Measurements from ENCODE around the gene MRGPRD. TPM values are rescaled to one million over a fixed set of nuclear protein-coding genes. Genes with fewer than 3 reads are reported as not detected.

Gene MRGPRD
- total RNA-seq, 1 experiment from 2014 or later: not detected

DNA sequence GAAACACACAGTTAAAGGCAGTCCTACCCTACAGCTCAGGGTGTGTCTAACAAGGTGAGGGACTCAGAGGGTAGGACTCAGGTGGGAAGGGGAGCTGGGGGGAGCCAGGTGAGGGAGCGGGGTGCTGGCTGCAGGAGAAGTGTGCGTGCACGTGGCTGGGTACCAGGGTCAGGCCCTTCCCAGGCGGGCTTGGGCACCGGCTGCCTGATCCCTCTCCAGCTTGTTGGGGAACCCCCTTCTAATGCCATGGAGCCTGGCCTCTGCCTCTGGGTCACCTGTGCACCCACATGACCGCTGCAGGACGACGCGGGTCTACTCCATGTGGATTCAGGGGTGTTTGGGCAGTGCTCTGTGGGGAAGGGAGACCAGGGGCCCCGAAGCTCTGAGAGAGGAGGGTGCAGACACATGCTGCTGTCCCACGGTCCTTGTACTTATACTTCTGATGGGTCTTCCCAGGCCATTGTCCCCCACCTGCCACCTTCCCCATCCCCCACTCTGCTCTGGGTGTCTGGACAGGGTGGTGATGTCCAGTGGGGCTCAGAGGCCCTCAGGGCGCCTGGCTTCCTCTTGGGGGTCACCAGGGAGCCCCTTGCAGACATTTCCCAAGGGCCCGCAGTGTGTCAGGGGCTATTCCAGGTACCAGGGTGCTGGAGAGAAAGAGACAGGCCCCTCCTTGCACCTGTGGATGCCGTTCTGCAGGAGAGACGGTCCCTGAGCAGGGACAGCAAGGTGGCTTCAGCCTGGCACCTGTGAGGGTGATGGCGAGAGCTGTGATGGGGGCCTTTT, 10.4 kb upstream of the MRGPRD start:
- DNase-seq (ENCODE audit: low spot score) (peak; percentile 5), ATAC-seq (no peak)
- H3K4me1 Mint-ChIP-seq: no peaks in the 10 kb centered on the region
- peaks cover 13% of the 10 kb centered on the region for H3K9me3 Mint-ChIP-seq
- ChIA-PET POLR2A (no interaction called here), CTCF (interaction anchor here (0.6 kb wide), 2 partner anchors 22 to 407 kb away, joined by 3 read pairs; partner anchors contain the start of gene MRGPRF)
- H3K27me3 Mint-ChIP-seq (ENCODE audit: low read depth): peaks cover 4% of the 10 kb centered on the region; the same call in 1 of the 2 replicates
- 0 out of 2 replicates have a peak, but pooled peaks cover 9% of the 10 kb centered on the region for H3K36me3 Mint-ChIP-seq
- H3K27ac Mint-ChIP-seq: no peak overlapping the region
- TF ChIP-seq GABPB1 (CRISPR knock-in tag; IDR thresholded peaks at IDR 0.05) (no peak), ZNF396 (CRISPR knock-in tag; IDR thresholded peaks at IDR 0.05; ENCODE audit: borderline replicate concordance) (no peak), ZNF317 (CRISPR knock-in tag; IDR thresholded peaks at IDR 0.05; ENCODE audit: borderline replicate concordance, low read depth) (no peak), FOXP1 (CRISPR knock-in tag; IDR thresholded peaks at IDR 0.05; ENCODE audit: borderline replicate concordance) (no peak), JAZF1 (CRISPR knock-in tag; IDR thresholded peaks at IDR 0.05) (no peak), ESRRA (CRISPR knock-in tag; IDR thresholded peaks at IDR 0.05; ENCODE audit: borderline replicate concordance) (no peak), MYBL2 (CRISPR knock-in tag; IDR thresholded peaks at IDR 0.05) (no peak), NR2C2 (CRISPR knock-in tag; IDR thresholded peaks at IDR 0.05) (no peak), USF1 (CRISPR knock-in tag; IDR thresholded peaks at IDR 0.05) (no peak), ATF1 (CRISPR knock-in tag; IDR thresholded peaks at IDR 0.05) (no peak), TCF7 (CRISPR knock-in tag; IDR thresholded peaks at IDR 0.05; ENCODE audit: low read depth) (no peak), TEAD4 (CRISPR knock-in tag; IDR thresholded peaks at IDR 0.05) (no peak)
- TF ChIP-seq, protein P1, sequence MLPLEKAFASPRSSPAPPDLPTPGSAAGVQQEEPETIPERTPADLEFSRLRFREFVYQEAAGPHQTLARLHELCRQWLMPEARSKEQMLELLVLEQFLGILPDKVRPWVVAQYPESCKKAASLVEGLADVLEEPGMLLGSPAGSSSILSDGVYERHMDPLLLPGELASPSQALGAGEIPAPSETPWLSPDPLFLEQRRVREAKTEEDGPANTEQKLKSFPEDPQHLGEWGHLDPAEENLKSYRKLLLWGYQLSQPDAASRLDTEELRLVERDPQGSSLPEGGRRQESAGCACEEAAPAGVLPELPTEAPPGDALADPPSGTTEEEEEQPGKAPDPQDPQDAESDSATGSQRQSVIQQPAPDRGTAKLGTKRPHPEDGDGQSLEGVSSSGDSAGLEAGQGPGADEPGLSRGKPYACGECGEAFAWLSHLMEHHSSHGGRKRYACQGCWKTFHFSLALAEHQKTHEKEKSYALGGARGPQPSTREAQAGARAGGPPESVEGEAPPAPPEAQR (CRISPR knock-in tag; IDR thresholded peaks at IDR 0.05): no peak
- TF ChIP-seq, protein P2, sequence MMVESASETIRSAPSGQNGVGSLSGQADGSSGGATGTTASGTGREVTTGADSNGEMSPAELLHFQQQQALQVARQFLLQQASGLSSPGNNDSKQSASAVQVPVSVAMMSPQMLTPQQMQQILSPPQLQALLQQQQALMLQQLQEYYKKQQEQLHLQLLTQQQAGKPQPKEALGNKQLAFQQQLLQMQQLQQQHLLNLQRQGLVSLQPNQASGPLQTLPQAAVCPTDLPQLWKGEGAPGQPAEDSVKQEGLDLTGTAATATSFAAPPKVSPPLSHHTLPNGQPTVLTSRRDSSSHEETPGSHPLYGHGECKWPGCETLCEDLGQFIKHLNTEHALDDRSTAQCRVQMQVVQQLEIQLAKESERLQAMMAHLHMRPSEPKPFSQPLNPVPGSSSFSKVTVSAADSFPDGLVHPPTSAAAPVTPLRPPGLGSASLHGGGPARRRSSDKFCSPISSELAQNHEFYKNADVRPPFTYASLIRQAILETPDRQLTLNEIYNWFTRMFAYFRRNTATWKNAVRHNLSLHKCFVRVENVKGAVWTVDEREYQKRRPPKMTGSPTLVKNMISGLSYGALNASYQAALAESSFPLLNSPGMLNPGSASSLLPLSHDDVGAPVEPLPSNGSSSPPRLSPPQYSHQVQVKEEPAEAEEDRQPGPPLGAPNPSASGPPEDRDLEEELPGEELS (CRISPR knock-in tag; IDR thresholded peaks at IDR 0.05): no peak
- TF ChIP-seq, protein P3, sequence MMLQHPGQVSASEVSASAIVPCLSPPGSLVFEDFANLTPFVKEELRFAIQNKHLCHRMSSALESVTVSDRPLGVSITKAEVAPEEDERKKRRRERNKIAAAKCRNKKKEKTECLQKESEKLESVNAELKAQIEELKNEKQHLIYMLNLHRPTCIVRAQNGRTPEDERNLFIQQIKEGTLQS (CRISPR knock-in tag; conservative IDR thresholded peaks at IDR 0.05): no peak
- TF ChIP-seq, protein P4, sequence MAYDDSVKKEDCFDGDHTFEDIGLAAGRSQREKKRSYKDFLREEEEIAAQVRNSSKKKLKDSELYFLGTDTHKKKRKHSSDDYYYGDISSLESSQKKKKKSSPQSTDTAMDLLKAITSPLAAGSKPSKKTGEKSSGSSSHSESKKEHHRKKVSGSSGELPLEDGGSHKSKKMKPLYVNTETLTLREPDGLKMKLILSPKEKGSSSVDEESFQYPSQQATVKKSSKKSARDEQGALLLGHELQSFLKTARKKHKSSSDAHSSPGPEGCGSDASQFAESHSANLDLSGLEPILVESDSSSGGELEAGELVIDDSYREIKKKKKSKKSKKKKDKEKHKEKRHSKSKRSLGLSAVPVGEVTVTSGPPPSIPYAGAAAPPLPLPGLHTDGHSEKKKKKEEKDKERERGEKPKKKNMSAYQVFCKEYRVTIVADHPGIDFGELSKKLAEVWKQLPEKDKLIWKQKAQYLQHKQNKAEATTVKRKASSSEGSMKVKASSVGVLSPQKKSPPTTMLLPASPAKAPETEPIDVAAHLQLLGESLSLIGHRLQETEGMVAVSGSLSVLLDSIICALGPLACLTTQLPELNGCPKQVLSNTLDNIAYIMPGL (CRISPR knock-in tag; IDR thresholded peaks at IDR 0.05): no peak
- TF ChIP-seq, protein P5, sequence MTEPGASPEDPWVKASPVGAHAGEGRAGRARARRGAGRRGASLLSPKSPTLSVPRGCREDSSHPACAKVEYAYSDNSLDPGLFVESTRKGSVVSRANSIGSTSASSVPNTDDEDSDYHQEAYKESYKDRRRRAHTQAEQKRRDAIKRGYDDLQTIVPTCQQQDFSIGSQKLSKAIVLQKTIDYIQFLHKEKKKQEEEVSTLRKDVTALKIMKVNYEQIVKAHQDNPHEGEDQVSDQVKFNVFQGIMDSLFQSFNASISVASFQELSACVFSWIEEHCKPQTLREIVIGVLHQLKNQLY (CRISPR knock-in tag; IDR thresholded peaks at IDR 0.05): no peak
- TF ChIP-seq, protein P6, sequence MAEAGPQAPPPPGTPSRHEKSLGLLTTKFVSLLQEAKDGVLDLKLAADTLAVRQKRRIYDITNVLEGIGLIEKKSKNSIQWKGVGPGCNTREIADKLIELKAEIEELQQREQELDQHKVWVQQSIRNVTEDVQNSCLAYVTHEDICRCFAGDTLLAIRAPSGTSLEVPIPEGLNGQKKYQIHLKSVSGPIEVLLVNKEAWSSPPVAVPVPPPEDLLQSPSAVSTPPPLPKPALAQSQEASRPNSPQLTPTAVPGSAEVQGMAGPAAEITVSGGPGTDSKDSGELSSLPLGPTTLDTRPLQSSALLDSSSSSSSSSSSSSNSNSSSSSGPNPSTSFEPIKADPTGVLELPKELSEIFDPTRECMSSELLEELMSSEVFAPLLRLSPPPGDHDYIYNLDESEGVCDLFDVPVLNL (CRISPR knock-in tag; IDR thresholded peaks at IDR 0.05; ENCODE audit: borderline replicate concordance, low read depth): no peak
- TF ChIP-seq, protein P7, sequence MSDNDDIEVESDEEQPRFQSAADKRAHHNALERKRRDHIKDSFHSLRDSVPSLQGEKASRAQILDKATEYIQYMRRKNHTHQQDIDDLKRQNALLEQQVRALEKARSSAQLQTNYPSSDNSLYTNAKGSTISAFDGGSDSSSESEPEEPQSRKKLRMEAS (CRISPR knock-in tag; IDR thresholded peaks at IDR 0.05): no peak
- no peak overlapping the region for H3K4me3 Mint-ChIP-seq

Data from WTC11 (cell line).